HG02588 (cell line): ENCODE measurements around the gene PYGO1.
"Not testable (repeated sequence)": the region's sequence is repeated elsewhere in the genome, so short reads cannot be mapped to it uniquely, and the experiment has no call there.

Experiments
- ATAC-seq: cut with Tn5 transposase; IDR thresholded peaks from one replicate; pipeline ENCODE4 v1.9.1; 2021; ENCODE audit warnings: mild to moderate bottlenecking, moderate library complexity; ENCODE audit not compliant: unreplicated experiment

The PYGO1 gene

DNA sequence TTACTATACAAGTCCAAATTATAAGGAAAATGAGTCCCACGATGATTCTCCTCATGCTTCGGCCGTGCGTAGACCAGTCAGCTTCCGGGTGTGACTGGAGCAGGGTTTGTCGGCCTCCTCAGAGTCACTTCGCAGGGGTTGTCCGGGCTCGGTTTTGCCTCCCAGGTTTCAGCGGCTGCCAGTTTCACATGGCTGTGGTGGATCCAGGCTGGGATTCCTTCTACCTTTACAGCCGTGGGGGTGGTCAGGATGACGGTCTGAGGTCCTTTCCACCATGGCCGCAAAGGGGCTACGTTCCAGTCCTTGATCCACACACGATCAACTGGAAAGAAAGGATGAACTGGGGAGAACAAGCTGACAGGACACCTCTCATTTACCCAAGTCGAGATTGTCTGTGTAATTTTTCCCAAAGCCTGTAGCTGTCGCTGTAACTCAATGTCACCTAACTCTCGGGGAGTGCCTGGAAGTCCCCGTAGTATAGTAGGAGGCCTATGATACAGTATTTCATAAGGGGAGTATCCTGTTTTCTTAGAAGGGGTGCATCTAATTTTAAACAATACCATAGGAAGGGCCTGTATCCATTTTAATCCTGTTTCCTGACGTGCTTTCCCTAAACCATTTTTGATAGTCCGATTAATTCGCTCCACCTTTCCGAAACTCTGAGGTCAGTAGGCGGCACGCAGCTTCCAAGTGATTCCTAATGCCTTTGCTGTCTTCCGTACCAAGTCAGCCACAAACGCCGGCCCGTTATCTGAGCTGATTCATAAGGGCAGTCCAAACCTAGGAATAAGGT lies 74.3 kb downstream of the PYGO1 start:
- ATAC-seq = not testable (repeated sequence)

DNA sequence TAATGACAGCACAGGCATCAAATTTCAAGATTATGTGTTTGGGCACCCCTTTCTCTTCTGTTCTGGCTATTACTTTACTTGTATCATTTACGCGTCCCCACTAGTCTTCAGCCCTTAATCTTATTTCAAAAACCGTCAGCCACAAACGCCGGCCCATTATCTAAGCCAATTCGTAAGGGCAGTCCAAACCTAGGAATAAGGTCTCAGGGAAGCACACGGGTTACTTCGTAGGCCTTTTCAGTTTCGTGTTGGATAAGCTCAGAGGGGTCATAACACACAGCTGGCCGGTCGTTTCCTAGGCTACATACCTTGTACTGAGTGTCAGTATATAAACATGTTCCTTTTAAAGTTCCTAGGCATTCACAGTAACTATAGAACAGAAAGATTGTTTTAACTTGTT lies 75.0 kb downstream of the PYGO1 start:
- no peak for ATAC-seq

DNA sequence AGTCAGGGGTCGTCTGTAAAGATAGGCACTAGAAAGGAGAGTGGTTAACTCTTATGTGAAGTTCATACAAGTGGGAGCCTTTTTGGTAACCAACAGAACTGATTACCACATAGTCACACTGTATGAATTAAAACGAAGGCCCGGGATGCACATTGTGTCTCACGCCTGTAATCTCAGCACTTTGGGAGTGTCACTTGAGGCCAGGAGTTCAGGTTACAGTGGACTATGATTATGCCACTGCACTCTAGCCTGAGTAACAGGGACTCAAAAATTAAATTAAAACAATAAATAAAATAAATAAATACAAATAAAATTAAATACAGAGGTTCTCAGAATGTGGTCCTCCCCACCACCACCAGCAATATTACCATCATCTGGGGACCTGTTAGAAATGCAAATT lies 80.6 kb downstream of the PYGO1 start:
- no peak for ATAC-seq

DNA sequence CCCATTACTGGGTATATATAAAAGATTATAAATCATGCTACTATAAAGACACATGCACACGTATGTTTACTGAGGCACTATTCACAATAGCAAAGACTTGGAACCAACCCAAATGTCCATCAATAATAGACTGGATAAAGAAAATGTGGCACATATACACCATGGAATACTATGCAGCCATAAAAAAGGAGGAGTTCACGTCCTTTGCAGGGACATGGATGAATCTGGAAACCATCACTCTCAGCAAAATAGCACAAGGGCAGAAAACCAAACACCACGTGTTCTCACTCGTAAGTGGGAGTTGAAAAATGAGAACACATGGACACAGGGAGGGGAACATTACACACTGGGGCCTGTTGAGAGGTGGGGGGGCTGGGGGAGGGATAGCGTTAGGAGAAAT lies 82.7 kb downstream of the PYGO1 start:
- ATAC-seq = not testable (repeated sequence)

DNA sequence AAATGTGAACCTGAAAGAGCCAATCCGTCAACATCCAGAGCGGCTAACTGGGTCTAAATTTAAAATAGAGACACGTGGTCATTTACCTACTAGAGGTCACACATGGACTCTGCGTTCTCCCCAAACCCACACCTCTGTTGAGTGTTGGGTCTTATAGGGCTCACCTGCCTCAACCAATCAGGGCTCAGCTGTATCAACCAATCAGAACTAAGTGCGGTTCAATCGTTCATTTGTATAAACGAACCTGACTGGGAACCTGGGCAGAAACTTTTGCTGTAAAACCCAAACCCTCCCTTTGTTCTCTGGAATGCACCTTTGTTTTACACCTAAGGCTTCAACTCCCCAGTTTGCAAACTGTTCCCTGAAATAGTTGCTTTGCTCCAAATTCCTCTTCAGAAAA lies 89.0 kb downstream of the PYGO1 start:
- ATAC-seq = no peak

DNA sequence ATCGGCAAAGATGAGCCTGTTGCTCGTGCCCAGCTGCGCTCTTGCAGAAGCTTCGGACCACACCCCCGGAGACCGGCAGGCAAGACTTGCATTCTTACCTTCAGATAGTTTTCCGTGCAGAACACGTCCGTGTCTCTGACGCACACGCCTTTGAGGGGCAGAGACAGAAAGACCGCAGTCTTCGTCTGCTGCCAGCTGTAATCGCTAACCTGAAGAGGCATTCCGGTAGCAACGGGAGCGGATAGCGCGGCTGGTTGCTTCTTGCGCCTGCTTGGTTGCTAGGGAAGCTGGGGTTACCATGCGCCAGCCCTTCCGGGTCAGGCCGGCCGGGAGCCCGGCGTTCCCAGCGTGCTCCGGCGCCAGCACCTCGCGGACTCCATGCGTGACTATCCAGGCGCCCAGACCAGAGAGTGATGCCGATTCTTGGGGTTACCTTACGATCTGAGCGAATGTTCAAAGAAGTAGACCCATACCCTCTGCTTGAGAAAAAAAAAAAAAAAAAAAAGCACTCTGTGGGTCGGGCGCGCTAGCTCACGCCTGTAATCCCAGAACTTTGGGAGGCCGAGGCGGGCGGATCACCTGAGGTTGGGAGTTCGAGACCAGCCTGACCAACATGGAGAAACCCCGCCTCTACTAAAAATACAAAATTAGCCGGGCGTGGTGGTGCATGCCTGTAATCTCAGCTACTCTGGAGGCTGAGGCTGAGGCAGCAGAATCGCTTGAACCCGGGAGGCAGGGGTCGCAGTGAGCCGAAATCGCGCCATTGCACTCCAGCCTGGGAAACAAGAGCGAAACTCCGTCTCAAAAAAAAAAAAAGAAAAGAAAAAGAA lies 89.8 kb downstream of the PYGO1 start:
- peak; percentile 99 for ATAC-seq

DNA sequence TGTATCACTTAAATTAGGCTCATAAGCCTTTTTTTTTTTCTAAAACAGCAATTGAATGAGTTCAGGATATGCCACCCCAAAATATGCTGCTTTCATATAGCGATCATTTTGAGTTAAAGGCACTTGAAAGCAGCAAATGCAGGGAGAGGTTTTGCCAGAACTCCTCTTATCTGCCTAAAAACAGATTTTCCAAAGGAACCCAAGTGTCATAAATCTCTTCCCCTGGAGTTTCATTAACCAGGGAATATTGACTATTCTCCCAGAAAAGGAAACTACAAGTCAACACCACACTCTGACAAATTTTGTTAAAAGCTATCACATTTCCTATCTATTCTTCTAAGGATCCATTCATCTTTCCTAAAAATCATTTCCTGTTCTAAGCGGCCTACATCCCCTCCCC lies 91.4 kb downstream of the PYGO1 start:
- no peak for ATAC-seq

DNA sequence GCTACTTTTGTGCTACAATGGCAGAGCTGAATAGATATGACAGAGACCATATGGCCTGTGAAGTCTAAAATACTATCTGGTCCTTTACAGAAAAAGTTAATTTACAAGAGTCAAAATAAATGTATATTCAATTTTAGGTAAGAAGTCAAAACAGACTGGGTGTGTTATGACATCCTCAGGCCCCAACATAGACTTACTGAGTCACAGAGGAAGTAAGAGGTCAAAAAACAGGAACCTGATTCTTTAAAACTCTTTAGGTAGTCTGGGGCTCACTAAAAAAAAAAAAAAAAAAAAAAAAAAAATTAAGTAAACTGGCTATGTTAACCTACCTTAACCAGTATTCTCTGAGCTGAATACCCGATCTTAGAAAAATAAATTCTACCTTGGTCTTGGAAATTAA lies 93.2 kb downstream of the PYGO1 start:
- ATAC-seq = no peak

DNA sequence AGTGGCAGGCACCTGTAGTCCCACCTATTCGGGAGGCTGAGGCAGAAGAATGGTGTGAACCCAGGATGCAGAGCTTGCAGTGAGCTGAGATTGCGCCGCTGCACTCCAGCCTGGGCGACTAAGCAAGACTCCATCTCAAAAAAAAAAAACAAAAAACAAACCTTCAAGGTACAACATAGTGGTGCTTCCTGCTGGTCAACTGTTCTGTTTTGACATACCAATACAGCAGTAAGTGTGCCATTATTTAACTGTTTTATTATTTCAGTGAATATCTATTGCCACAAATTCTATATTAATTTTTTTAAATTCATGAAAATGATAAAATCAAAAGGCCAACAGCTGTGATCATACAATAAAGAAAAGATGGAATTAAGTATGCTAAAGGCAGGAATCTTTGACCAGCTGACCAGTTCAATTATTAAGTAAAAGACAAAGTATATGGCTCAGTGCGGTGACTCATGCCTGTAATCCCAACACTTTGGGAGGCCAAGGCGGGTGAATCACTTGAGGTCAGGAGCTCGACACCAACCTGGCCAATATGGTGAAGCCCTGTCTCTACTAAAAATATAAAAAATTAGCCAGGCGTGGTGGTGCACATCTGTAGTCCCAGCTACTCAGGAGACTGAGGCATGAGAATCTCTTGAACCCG lies 99.1 kb downstream of the PYGO1 start:
- not testable (repeated sequence) for ATAC-seq
